ENCODE measurements around the gene SPATS2L. TPM values are rescaled to one million over a fixed set of nuclear protein-coding genes. Genes with fewer than 3 reads are reported as not detected.
A peak's percentile ranks its signal among the peaks of the same experiment; 100 is the strongest.

Gene SPATS2L
- total and polyA plus RNA-seq, 2 of the 13 experiments (the other 11 are each of a cell fraction or from before 2014, with no cell fraction given): 154 to 212 TPM

- 0 out of 2 replicates have a peak, but pooled peaks have one; percentile 42 for TF ChIP-seq ZHX2 (IDR thresholded peaks at IDR 0.05; ENCODE audit: low read depth)
- TF ChIP-seq ZHX2 (CRISPR knock-in tag; IDR thresholded peaks at IDR 0.05; ENCODE audit: borderline replicate concordance): no peak
- peak; percentile 13; the same call in 1 of the 2 replicates for TF ChIP-seq TSC22D2 (CRISPR knock-in tag; IDR thresholded peaks at IDR 0.05; ENCODE audit: borderline replicate concordance)
- TF ChIP-seq ZFX (CRISPR knock-in tag; IDR thresholded peaks at IDR 0.05; ENCODE audit: low read depth): peak; percentile 53; the same call in 1 of the 2 replicates
- no peak for TF ChIP-seq KDM1A (CRISPR knock-in tag; IDR thresholded peaks at IDR 0.05)
- TF ChIP-seq NR2F6 (IDR thresholded peaks at IDR 0.05): peak; percentile 37
- TF ChIP-seq NR2F6 (CRISPR knock-in tag; IDR thresholded peaks at IDR 0.05): peak; percentile 82
- peak; percentile 86 for TF ChIP-seq ZGPAT (CRISPR knock-in tag; IDR thresholded peaks at IDR 0.05)
- TF ChIP-seq BRD4 (CRISPR knock-in tag; IDR thresholded peaks at IDR 0.05): peak; percentile 40; the same call in 1 of the 2 replicates
- peak; percentile 98 for TF ChIP-seq FOSL1 (CRISPR knock-in tag; IDR thresholded peaks at IDR 0.05; ENCODE audit: borderline replicate concordance)
- TF ChIP-seq ZNF264 (CRISPR knock-in tag; IDR thresholded peaks at IDR 0.05): peak; percentile 82; the same call in 1 of the 2 replicates
- no peak for TF ChIP-seq PHB2 (IDR thresholded peaks at IDR 0.05; ENCODE audit: partially characterized antibody)
- peak; percentile 86 for TF ChIP-seq RBM22 (optimal IDR thresholded peaks at IDR 0.05; ENCODE audit: low read length)
- 0 out of 2 replicates have a peak, but pooled peaks have one; percentile 44 for TF ChIP-seq ZBTB43 (CRISPR knock-in tag; conservative IDR thresholded peaks at IDR 0.05)
- peak; percentile 52; the same call in 1 of the 2 replicates for TF ChIP-seq TBX2 (CRISPR knock-in tag; IDR thresholded peaks at IDR 0.05; ENCODE audit: borderline replicate concordance)
- TF ChIP-seq ISL2 (CRISPR knock-in tag; IDR thresholded peaks at IDR 0.05): peak; percentile 95
- 0 out of 2 replicates have a peak, but pooled peaks have one; percentile 68 for TF ChIP-seq MED13 (CRISPR knock-in tag; IDR thresholded peaks at IDR 0.05)
- TF ChIP-seq HMG20A (CRISPR knock-in tag; IDR thresholded peaks at IDR 0.05; ENCODE audit: borderline replicate concordance): peak; percentile 95
- peak; percentile 55 for TF ChIP-seq ZFY (CRISPR knock-in tag; IDR thresholded peaks at IDR 0.05)
- peak; percentile 84 for TF ChIP-seq SALL1 (CRISPR knock-in tag; IDR thresholded peaks at IDR 0.05)
These were observed 99.3 kb downstream of the SPATS2L start (continued) for GRCh38 chr2:200405599-200406298.
